SK-N-SH (cell line): ENCODE results near the gene MCTP1.

ENCODE experiments used
- CTCF ChIP-seq: fragments of 200-600 bp; sonication (generic); IDR thresholded peaks from 2 replicates; pipeline ENCODE4 v1.6.1; 2017; ENCODE audit warnings: antibody characterized with exemption, mild to moderate bottlenecking, moderate library complexity
- GATA2 ChIP-seq: sonication (generic); formaldehyde crosslinking; IDR thresholded peaks from 2 replicates; pipeline ENCODE4 v1.5.0; 2020; ENCODE audit warnings: mild to moderate bottlenecking, missing genetic modification reagents
- NFIC ChIP-seq: IDR thresholded peaks from 2 replicates; pipeline ENCODE4 v1.4.0; 2012; ENCODE audit warnings: borderline replicate concordance
- POLR2AphosphoS5 ChIP-seq: IDR thresholded peaks from 2 replicates; pipeline ENCODE4 v1.6.1; 2012; ENCODE audit warnings: low read depth, low read length
- SIN3A ChIP-seq: IDR thresholded peaks from 2 replicates; pipeline ENCODE4 v1.6.1; 2012; ENCODE audit warnings: low read depth, mild to moderate bottlenecking, low read length, moderate library complexity, borderline replicate concordance

GRCh38 chr5:94847019-94847418, 437.9 kb downstream of the MCTP1 start:
- TF ChIP-seq SIN3A (no peak), CTCF (no peak), GATA2 (CRISPR knock-in tag) (no peak), POLR2AphosphoS5 (no peak), NFIC (no peak)
